CD14-positive monocyte (primary cell): ENCODE data around the gene HHEX. TPM values are rescaled to one million over a fixed set of nuclear protein-coding genes. Genes with fewer than 3 reads are reported as not detected.

Experiments
- DNase-seq, 3 donors: peaks; one replicate each; pipeline ENCODE4 v3.0.0-alpha.2; 2011 to 2022
- H2AFZ ChIP-seq: 2 replicates; pipeline ENCODE4 v1.6.0; 2012; ENCODE audit warnings: mild to moderate bottlenecking, low read depth, low read length, inconsistent platforms; ENCODE audit not compliant: insufficient read depth, poor library complexity, severe bottlenecking
- H3K27ac ChIP-seq, 2 donors: 1 replicate in 1 of 2; 2 replicates in 1 of 2; pipeline ENCODE4 v1.5.1; 2012 to 2013; ENCODE audit warnings: low read length in 2 of 2, control low read depth in 1 of 2, inconsistent platforms in 1 of 2, low read depth in 1 of 2, mild to moderate bottlenecking in 1 of 2
- H3K27me3 ChIP-seq, 2 donors: one replicate each; pipeline versions ENCODE4 v1.6.0 to v1.6.1; 2011 to 2013; ENCODE audit warnings: low read length in 2 of 2; ENCODE audit not compliant: control insufficient read depth in 2 of 2, insufficient read depth in 2 of 2
- H3K36me3 ChIP-seq, 2 donors: replicated peaks in 1 of 2; 1 replicate in 1 of 2; 2 replicates in 1 of 2; pipeline versions ENCODE4 v1.5.1 to v1.6.1; 2012 to 2013; ENCODE audit warnings: low read length in 2 of 2, control low read depth in 1 of 2, inconsistent platforms in 1 of 2, mild to moderate bottlenecking in 1 of 2; ENCODE audit not compliant: insufficient read depth in 2 of 2, control insufficient read depth in 1 of 2
- H3K4me1 ChIP-seq, 2 donors: 1 replicate in 1 of 2; 2 replicates in 1 of 2; pipeline versions ENCODE4 v1.5.1 to v1.6.1; 2012 to 2013; ENCODE audit warnings: low read length in 2 of 2, control low read depth in 1 of 2, inconsistent platforms in 1 of 2, mild to moderate bottlenecking in 1 of 2, moderate library complexity in 1 of 2; ENCODE audit not compliant: insufficient read depth in 2 of 2, control insufficient read depth in 1 of 2
- H3K4me2 ChIP-seq: replicated peaks from 2 replicates; pipeline ENCODE3; 2012; ENCODE audit warnings: low read length, moderate library complexity, mild to moderate bottlenecking; ENCODE audit not compliant: poor library complexity, severe bottlenecking; ENCODE audit errors: extremely low read depth
- H3K4me3 ChIP-seq, 3 experiments: fragments of 200-600 bp in 1 of 3; sonication (generic) in 1 of 3; replicated peaks in 1 of 3; 1 replicate in 2 of 3; 2 replicates in 1 of 3; pipeline ENCODE4 v1.5.1; 2011 to 2013; ENCODE audit warnings: low read length in 3 of 3, mild to moderate bottlenecking in 3 of 3, control low read depth in 2 of 3, low read depth in 2 of 3, inconsistent platforms in 1 of 3, moderate library complexity in 1 of 3
- H3K79me2 ChIP-seq: 2 replicates; pipeline ENCODE4 v1.6.0; 2012; ENCODE audit warnings: mild to moderate bottlenecking, control low read depth, inconsistent platforms, low read length, moderate library complexity; ENCODE audit not compliant: insufficient read depth
- H3K9ac ChIP-seq: 2 replicates; pipeline ENCODE4 v1.6.0; 2017; ENCODE audit warnings: low read length, mild to moderate bottlenecking; ENCODE audit not compliant: insufficient read depth, poor library complexity, severe bottlenecking
- H3K9me3 ChIP-seq, 2 donors: replicated peaks in 1 of 2; 1 replicate in 1 of 2; 2 replicates in 1 of 2; pipeline versions ENCODE4 v1.5.1 to v1.6.1; 2012 to 2013; ENCODE audit warnings: low read length in 2 of 2, control low read depth in 1 of 2; ENCODE audit not compliant: control insufficient read depth in 1 of 2, insufficient read depth in 1 of 2
- H4K20me1 ChIP-seq: 2 replicates; pipeline ENCODE4 v1.6.0; 2012; ENCODE audit warnings: mild to moderate bottlenecking, low read length, control low read depth, moderate library complexity; ENCODE audit not compliant: insufficient read depth
- H3K27ac Mint-ChIP-seq, 7 donors: one replicate each; pipeline ENCODE4 v1.8.0; 2020; ENCODE audit warnings: mild to moderate bottlenecking in 7 of 7, mixed read lengths in 7 of 7, moderate library complexity in 6 of 7, inconsistent platforms in 2 of 7
- H3K27me3 Mint-ChIP-seq, 3 donors: one replicate each; pipeline ENCODE4 v1.8.0; 2021 to 2022; ENCODE audit warnings: low read depth in 3 of 3, mild to moderate bottlenecking in 3 of 3, mixed read lengths in 3 of 3, moderate library complexity in 3 of 3, inconsistent platforms in 1 of 3
- H3K36me3 Mint-ChIP-seq, 2 donors: one replicate each; pipeline ENCODE4 v1.8.0; 2020; ENCODE audit warnings: mixed read lengths in 2 of 2, inconsistent platforms in 1 of 2, mild to moderate bottlenecking in 1 of 2
- H3K4me1 Mint-ChIP-seq: one replicate; pipeline ENCODE4 v1.8.0; 2020; ENCODE audit warnings: mild to moderate bottlenecking, mixed read lengths
- H3K4me3 Mint-ChIP-seq, 2 donors: one replicate each; pipeline ENCODE4 v1.8.0; 2020; ENCODE audit warnings: mild to moderate bottlenecking in 2 of 2, mixed read lengths in 2 of 2, moderate library complexity in 1 of 2
- H3K9me3 Mint-ChIP-seq, 7 donors: one replicate each; pipeline ENCODE4 v1.8.0; 2020 to 2022; ENCODE audit warnings: mixed read lengths in 7 of 7, mild to moderate bottlenecking in 6 of 7, moderate library complexity in 6 of 7, inconsistent platforms in 2 of 7
- CTCF ChIP-seq: fragments of 200-600 bp; IDR thresholded peaks from one replicate; pipeline ENCODE4 v1.8.0; 2022; ENCODE audit warnings: antibody characterized with exemption, mild to moderate bottlenecking
- WGBS: methylation state at CpG from one replicate; pipeline ENCODE4 v1.1.5; 2013; ENCODE audit warnings: missing lambda C conversion rate; ENCODE audit not compliant: insufficient coverage; 5-methylcytosine and 5-hydroxymethylcytosine counted together
- intact Hi-C, 2 donors: fragments of 100-400 bp; cut with micrococcal nuclease; formaldehyde crosslinking; loops; one replicate each; pipeline versions ENCODE4 v1.15.0 to v1.15.1; 2023
- polyA plus RNA-seq, 3 donors: library from polyadenylated mRNA; depleted of rRNA in 1 of 3; unstranded in 2 of 3; stranded (reverse) in 1 of 3; fragments of 300-500 nt in 2 of 3; fragments of >200 nt in 1 of 3; fragmentation: Illumina TruSeq in 2 of 3; gene quantifications; 1 replicate in 2 of 3; 2 replicates in 1 of 3; pipeline ENCODE4 v1.2.3, GENCODE V29; 2012 to 2021

HHEX gene
- polyA plus RNA-seq, 3 donors, result 33.6 to 54.6 (median 51.2) TPM

GRCh38 chr10:92692080-92692671, 2.4 kb downstream of the HHEX start:
- Mint-ChIP-seq H3K36me3 (peaks cover 34 to 47% of the 10 kb centered on the region in 2 donors), H3K27ac (peak overlapping the region; percentile 95 to 98 (median 96)), H3K27me3 (no peaks in the 10 kb centered on the region), H3K9me3 (peaks cover 0 to 2% (median 0%) of the 10 kb centered on the region in 7 donors), H3K4me1 (peaks cover 65% of the 10 kb centered on the region), H3K4me3 (peak overlapping the region; percentile 97 to 100)
- Histone ChIP-seq H3K9me3 (no peaks in the 10 kb centered on the region), H3K4me1 (peaks cover 23 to 49% of the 10 kb centered on the region in 2 donors), H3K27me3 (no peaks in the 10 kb centered on the region), H3K36me3 (peaks cover 32 to 33% of the 10 kb centered on the region in 2 donors), H3K4me2 (peak overlapping the region; percentile 98), H3K4me3 (peak overlapping the region; percentile 68 to 86 (median 82)), H2AFZ (peak overlapping the region; percentile 70), H3K9ac (peak overlapping the region; percentile 94), H3K79me2 (peaks cover 76% of the 10 kb centered on the region), H4K20me1 (peaks cover 74% of the 10 kb centered on the region), H3K27ac (peak overlapping the region; percentile 79 to 93)
- TF ChIP-seq CTCF, result no peak
- DNase-seq, result no peak
- 6% methylated on average over 31 of the region's 34 CpGs for WGBS
- intact Hi-C loops, result loop anchor here (5.0 to 10.0 kb wide), 3 partner anchors 63 to 155 kb away; partner anchors contain the start of genes EXOC6 (in 2 of the 2) and KIF11 (in 1 of the 2)

- Histone ChIP-seq H3K27me3 (no peaks in the 10 kb centered on the region), H3K9me3 (no peaks in the 10 kb centered on the region), H3K4me2 (peak overlapping the region; percentile 98), H3K27ac (peak overlapping the region; percentile 79 to 93), H3K36me3 (peaks cover 32 to 33% of the 10 kb centered on the region in 2 donors), H4K20me1 (peaks cover 73% of the 10 kb centered on the region), H3K4me1 (peaks cover 19 to 47% of the 10 kb centered on the region in 2 donors), H2AFZ (no peak overlapping the region), H3K9ac (peak overlapping the region; percentile 94), H3K4me3 (peak overlapping the region; percentile 68 to 86 (median 82)), H3K79me2 (peaks cover 68% of the 10 kb centered on the region)
- no peak for DNase-seq
- H3K27ac Mint-ChIP-seq, result peak overlapping the region in 5 of 7 donors; percentile 95 to 98 (median 96)
- intact Hi-C loops, result loop anchor here (5.0 to 10.0 kb wide), 3 partner anchors 62 to 154 kb away; partner anchors contain the start of genes EXOC6 (in 2 of the 2) and KIF11 (in 1 of the 2)
- H3K9me3 Mint-ChIP-seq, result peaks cover 0 to 2% (median 0%) of the 10 kb centered on the region in 7 donors
- H3K36me3 Mint-ChIP-seq, result peaks cover 32 to 47% of the 10 kb centered on the region in 2 donors
- H3K4me3 Mint-ChIP-seq, result peak overlapping the region; percentile 97 to 100
- WGBS, result no CpG with 5 or more reads among the region's 7 CpGs
- H3K4me1 Mint-ChIP-seq, result peaks cover 66% of the 10 kb centered on the region
- H3K27me3 Mint-ChIP-seq, result no peaks in the 10 kb centered on the region
- no peak for TF ChIP-seq CTCF
Measured at GRCh38 chr10:92692697-92693533, 3.2 kb downstream of the HHEX start.
